Sigmoid colon (tissue), 4 donors: Measurements from ENCODE around the gene HK3.
"Not testable (repeated sequence)": the region's sequence is repeated elsewhere in the genome, so short reads cannot be mapped to it uniquely, and the experiment has no call there.

ENCODE experiments used
- CTCF ChIP-seq, 4 experiments: fragments of 450-650 bp in 3 of 4; fragments of 200-600 bp in 1 of 4; IDR thresholded peaks; one replicate each; pipeline ENCODE4 v1.5.1; 2016 to 2019; ENCODE audit warnings: antibody characterized with exemption in 4 of 4, mild to moderate bottlenecking in 3 of 4, moderate library complexity in 2 of 4
- POLR2AphosphoS5 ChIP-seq, 4 donors: sonication (generic); formaldehyde crosslinking; IDR thresholded peaks; one replicate each; pipeline ENCODE4 v1.6.1; 2017; ENCODE audit warnings: antibody characterized with exemption in 4 of 4

- TF ChIP-seq POLR2AphosphoS5, CTCF (IDR thresholded peaks at IDR 0.05): not testable (repeated sequence)
These were observed 28.5 kb downstream of the HK3 start for GRCh38 chr5:176870644-176871043.
